HG02943 (cell line): ENCODE measurements around the gene PIK3R2.
A peak's percentile ranks its signal among the peaks of the same experiment; 100 is the strongest.
"Not testable (repeated sequence)": the region's sequence is repeated elsewhere in the genome, so short reads cannot be mapped to it uniquely, and the experiment has no call there.

ENCODE experiments used
- ATAC-seq: cut with Tn5 transposase; IDR thresholded peaks from one replicate; pipeline ENCODE4 v1.9.1; 2021; ENCODE audit warnings: mild to moderate bottlenecking, low read depth, moderate library complexity; ENCODE audit not compliant: unreplicated experiment

PIK3R2 gene

GRCh38 chr19:18152817-18153555 is at the start of gene PIK3R2:
Gene PIK3R2 (plus strand): TSS chr19:18153163. CDS start chr19:18155880, 2,717 bp downstream.
- peak; percentile 70 for ATAC-seq

- no peak for ATAC-seq
These were observed 48.2 kb upstream of the PIK3R2 start for GRCh38 chr19:18104793-18105131.

GRCh38 chr19:18105259-18105658 is 47.7 kb upstream of the PIK3R2 start:
- not testable (repeated sequence) for ATAC-seq

DNA sequence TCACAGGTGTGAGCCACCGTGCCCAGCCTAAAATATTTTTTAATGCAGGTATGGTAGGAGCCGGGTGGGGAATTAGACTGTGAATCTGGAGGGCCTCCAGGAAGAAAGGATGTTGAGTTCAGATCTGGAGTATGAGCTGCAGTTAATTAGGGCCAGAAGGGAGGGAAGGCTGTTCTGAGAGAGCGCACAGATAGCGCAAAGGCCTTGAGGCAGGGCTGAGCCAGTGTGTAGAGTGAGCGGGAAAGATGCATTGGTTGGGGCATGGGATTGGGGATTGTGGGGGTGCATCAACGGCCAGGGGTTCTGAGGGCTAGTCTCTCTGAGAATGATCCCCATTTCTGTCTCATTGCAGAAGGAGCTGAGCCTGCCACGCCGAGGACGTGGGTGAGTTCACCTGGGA is 45.7 kb upstream of the PIK3R2 start:
- no peak for ATAC-seq

GRCh38 chr19:18108897-18109296 is 44.1 kb upstream of the PIK3R2 start:
- no peak for ATAC-seq

GRCh38 chr19:18109341-18109732 is 43.6 kb upstream of the PIK3R2 start:
- ATAC-seq = no peak

GRCh38 chr19:18109733-18110608 is 43.0 kb upstream of the PIK3R2 start:
- no peak for ATAC-seq

DNA sequence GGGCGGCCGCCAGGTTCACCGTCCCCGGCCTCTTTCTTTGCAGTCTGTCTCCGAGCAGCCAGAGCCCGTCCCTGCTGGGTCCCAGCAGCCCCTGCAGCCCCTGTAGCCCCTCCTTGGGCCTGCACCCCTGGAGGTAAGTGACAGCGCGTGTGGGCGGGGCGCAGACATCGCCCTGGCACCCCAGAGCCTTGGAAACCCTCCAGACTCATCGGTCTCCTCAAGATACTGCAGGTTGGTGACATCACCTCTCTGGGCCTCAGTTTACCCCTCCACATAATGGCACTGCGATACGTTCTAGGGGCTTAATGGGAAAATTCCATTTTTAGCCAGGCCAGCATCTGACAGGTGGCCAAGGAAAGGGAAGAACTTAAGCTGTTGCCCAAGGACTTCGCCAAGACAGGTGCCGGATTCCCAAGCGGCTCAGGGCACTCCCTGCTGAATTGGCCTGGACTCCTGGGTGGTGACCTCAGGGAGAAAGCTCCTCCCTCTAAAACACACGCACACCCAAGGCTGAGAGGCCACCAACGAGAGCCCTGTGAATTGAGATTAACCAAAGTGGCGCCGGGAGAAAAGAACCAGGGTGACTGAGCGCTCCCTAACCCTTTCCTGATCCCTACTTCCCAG is 42.2 kb upstream of the PIK3R2 start:
- no peak for ATAC-seq

DNA sequence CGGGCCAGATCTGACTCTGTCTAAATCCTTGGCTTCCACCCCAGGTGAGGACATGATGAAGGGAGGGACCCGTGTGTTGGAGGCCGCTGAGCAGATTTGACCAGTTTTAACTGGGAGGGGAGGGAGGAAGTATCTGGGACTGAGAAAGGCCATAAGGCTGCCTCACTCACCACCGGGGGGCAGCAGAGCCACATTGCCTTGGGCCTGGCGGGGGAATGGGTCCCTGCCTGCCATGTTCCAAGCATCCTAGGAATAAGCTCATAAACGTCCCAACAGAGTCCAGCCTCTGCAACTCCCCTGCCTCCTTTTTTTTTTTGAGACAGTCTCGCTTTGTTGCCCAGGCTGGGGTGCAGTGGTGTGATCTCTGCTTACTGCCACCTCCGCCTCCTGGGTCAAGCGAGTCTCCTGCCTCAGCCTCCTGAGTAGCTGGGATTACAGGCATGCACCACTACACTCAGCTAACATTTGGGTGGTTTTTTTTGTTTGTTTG is 39.9 kb upstream of the PIK3R2 start:
- no peak for ATAC-seq

- no peak for ATAC-seq
These were observed 39.1 kb upstream of the PIK3R2 start for GRCh38 chr19:18113827-18114226.

GRCh38 chr19:18114483-18114882 is 38.5 kb upstream of the PIK3R2 start:
- no peak for ATAC-seq

DNA sequence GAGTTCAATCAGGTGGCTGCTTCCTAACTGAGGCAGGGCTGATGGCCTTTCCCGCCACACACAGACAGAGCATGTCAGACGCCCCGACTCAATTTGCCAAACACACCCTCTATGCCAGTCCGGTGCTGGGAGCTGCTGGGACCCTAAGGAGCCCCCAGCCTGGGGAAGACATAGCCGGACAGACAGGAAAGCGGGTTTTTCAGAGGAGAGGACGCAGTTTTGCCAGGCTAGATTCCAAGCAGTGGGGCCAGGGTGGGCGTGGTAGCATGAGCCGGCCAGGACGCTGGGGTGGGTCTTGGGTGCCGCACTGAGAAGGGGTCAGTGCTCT is 35.6 kb upstream of the PIK3R2 start:
- ATAC-seq = no peak

DNA sequence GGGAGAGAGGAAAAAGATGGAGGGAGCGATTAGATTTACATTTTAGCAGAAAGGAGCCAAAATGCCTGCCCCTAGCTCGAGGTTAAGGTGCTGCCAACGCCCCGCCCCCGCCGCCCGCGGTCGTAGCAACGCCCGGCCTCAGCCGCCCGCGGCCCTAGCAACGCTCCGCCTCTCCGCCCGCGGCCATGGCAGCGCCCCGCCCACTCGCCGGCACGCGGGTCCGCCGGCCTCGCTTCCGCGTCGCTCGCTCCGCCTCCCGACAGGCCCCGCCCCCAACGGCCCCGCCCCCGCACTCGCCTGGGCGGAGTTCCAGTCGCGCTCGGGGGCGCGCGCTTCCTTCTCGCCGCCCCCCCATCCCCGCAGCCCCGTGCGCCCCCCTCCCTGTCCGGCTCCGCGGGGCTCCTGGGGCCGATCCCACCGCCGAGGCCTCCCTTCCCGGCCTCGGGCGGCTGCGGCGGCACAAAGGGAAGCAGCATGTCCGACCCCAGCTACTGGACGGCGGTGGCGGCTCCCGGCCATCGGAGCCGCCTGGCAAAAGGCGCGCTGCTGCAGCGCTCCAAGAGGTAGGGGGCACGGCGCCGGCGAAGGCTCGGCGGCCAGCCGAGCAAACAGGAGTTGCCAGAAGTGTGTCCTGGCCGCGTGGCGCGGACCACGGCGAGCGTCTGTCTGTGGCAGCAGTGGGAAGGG is 35.1 kb upstream of the PIK3R2 start:
- peak; percentile 58 for ATAC-seq

DNA sequence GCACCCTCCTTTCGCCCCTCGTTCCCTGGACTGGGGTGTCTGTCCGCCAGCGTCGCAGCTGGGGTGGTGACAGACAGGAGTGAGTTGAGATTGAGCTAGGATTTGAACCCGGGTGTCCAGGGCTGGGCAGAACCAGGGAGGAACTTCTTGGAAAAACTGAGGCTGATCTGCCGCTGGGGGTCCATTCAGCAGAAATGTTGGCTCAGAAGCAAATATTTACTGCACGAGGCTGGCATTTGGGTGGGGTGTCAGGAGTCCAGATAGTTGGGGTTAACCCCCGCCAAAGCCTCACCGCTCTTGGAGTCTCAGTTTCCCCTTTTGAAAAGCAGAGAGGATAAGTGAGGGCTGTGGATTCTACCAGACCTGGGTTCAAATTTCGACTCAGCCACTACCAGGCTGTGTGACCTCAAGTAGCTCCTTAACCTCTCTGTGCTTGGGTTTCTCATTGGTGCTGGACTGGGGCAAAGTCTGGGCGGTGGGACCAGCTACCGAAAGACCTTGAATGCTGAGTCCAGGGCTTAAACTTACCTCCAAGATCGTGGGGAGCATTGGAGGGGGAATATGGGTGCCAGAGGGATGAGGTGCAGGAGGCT is 34.4 kb upstream of the PIK3R2 start:
- no peak for ATAC-seq

DNA sequence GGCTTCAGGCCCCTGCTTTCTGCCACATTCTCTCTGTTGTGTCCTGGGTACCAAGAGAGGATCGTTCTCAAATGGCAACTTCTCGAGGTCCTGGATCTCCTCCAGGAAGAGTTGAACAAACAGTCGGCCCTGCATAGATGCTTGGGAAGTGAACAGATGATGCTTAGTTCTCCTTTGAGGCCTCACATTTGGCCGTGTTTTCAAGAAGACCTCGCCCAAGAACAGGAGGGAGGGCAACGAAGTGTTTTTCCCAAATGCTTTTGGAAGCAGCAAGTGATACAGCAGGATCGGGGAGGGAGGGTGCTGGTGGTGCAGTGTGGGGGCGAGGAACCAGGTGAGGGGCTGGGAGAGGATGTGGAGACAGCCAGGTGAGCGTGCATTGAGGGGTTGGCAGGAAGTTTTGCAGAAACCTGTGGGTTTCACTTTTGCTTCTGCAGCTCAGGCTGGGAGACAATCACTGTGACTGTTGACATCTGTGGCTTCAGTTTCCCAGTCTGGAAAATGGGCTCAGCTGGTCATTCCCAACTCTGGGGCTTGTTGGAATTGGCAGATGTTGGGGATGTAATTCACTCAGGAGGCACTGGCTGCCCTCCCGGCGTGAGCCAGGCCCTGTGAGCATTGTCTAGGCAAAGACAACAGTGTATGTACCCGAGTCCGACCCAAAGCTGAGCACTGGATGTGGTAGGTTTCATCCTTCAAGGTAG is 33.8 kb upstream of the PIK3R2 start:
- ATAC-seq = no peak

DNA sequence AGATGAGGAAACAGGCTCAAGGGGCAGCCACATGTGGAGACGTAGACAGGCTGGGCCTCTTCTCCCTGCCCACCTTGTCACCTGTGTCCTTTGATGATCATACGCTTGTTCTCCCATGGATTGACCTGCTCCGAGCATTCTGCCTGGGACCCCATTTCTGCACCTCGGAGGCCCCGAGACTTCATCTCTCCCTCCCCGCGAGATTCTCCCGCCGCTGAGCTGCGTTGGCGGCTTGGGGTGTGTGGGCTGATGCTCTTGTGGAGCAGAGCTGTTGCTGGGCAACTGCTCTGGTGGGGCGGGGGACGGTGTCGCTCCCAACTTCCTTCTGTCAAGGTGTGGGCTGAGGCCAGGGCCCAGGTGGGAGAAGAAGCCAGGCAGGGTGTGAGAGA is 33.3 kb upstream of the PIK3R2 start:
- no peak for ATAC-seq

- ATAC-seq = no peak
These were observed 32.8 kb upstream of the PIK3R2 start for GRCh38 chr19:18120127-18120526.

DNA sequence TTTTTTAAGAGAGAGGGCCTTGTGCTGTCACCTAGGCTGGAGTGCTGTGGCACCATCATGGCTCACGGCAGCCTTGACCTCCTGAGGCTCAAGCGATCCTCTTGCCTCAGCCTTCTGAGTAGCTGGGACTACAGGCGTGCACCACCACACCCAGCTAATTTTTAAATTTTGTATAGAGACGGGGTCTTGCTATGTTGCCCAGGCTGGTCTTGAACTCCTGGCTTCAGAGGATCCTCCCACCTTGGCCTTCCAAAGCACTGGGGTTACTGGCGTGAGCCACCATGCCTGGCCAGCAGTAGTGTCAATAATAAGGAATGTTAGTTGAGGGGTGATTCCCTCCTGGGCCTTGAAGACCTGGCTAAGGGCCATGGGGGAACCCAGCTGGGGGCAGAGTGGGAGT is 31.8 kb upstream of the PIK3R2 start:
- ATAC-seq = no peak

DNA sequence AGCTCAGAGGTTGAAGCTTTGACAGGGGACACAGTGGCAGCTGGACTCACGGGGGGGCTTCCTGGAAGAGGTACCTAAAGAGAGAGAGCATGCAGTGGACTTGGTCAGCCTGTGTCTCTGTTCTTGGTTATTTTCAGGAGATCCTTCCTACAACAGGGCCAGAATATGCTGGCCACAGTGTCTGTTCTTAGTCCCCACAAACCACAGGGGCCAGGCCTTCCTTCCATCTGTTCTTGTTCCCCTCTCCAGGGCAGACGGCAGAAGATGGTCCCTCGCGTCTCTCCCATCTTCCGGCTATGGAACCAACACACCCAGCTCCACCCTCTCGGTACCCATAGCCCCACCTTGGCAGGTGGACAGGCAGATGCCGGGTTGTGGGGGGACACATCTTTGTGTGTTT is 30.5 kb upstream of the PIK3R2 start:
- ATAC-seq = no peak
